H9 (cell line): ENCODE measurements around the gene TENM3. TPM values are rescaled to one million over a fixed set of nuclear protein-coding genes. Genes with fewer than 3 reads are reported as not detected.

Experiments
- DNase-seq: peaks from one replicate; pipeline ENCODE4 v3.0.0-alpha.2; 2017
- H2AFZ ChIP-seq: one replicate; pipeline ENCODE4 v1.6.1; 2013; ENCODE audit warnings: mild to moderate bottlenecking, low read length, control low read depth, moderate library complexity
- H2AK5ac ChIP-seq: 2 replicates; pipeline ENCODE4 v1.6.1; 2013; ENCODE audit warnings: low read length, control low read depth, mixed read lengths; ENCODE audit not compliant: insufficient read length
- H2BK120ac ChIP-seq: one replicate; pipeline ENCODE4 v1.6.1; 2013; ENCODE audit warnings: low read depth, mild to moderate bottlenecking, low read length, control low read depth, inconsistent platforms; ENCODE audit not compliant: poor library complexity, severe bottlenecking
- H2BK12ac ChIP-seq: 2 replicates; pipeline ENCODE4 v1.6.1; 2013; ENCODE audit warnings: low read length, control low read depth, mixed read lengths, low read depth; ENCODE audit not compliant: insufficient read length
- H2BK15ac ChIP-seq: 2 replicates; pipeline ENCODE4 v1.6.1; 2013; ENCODE audit warnings: low read depth, low read length, control low read depth
- H2BK20ac ChIP-seq: one replicate; pipeline ENCODE4 v1.6.1; 2013; ENCODE audit warnings: low read depth, mild to moderate bottlenecking, low read length, control low read depth, inconsistent platforms; ENCODE audit not compliant: poor library complexity, severe bottlenecking
- H2BK5ac ChIP-seq: 2 replicates; pipeline ENCODE4 v1.6.1; 2013; ENCODE audit warnings: low read length, control low read depth, mixed read lengths; ENCODE audit not compliant: insufficient read length
- H3K14ac ChIP-seq: 2 replicates; pipeline ENCODE4 v1.6.1; 2013; ENCODE audit warnings: low read length, control low read depth; ENCODE audit not compliant: insufficient read depth
- H3K18ac ChIP-seq: 2 replicates; pipeline ENCODE4 v1.6.1; 2013; ENCODE audit warnings: low read depth, mild to moderate bottlenecking, mixed read lengths, low read length, control low read depth; ENCODE audit not compliant: insufficient read length
- H3K23ac ChIP-seq: 2 replicates; pipeline ENCODE4 v1.6.1; 2013; ENCODE audit warnings: low read length, control low read depth, mixed read lengths, low read depth; ENCODE audit not compliant: insufficient read length
- H3K23me2 ChIP-seq: 2 replicates; pipeline ENCODE4 v1.6.1; 2013; ENCODE audit warnings: low read depth, mild to moderate bottlenecking, mixed read lengths, low read length, control low read depth; ENCODE audit not compliant: insufficient read length, poor library complexity, severe bottlenecking
- H3K27ac ChIP-seq: 2 replicates; pipeline ENCODE4 v1.5.1; 2013; ENCODE audit warnings: low read length, control low read depth, mixed read lengths, low read depth; ENCODE audit not compliant: insufficient read length
- H3K27me3 ChIP-seq: 2 replicates; pipeline ENCODE4 v1.6.1; 2013; ENCODE audit warnings: low read length, control low read depth, inconsistent platforms; ENCODE audit not compliant: insufficient read depth
- H3K4ac ChIP-seq: 2 replicates; pipeline ENCODE4 v1.6.1; 2013; ENCODE audit warnings: low read depth, mild to moderate bottlenecking, control low read depth, inconsistent platforms, low read length, moderate library complexity
- H3K4me1 ChIP-seq: 2 replicates; pipeline ENCODE4 v1.6.1; 2013; ENCODE audit warnings: low read length, control low read depth, inconsistent platforms; ENCODE audit not compliant: insufficient read depth
- H3K4me2 ChIP-seq: 2 replicates; pipeline ENCODE4 v1.6.1; 2013; ENCODE audit warnings: low read length, control low read depth, mixed read lengths; ENCODE audit not compliant: insufficient read length, insufficient read depth
- H3K56ac ChIP-seq: 2 replicates; pipeline ENCODE4 v1.6.1; 2013; ENCODE audit warnings: low read depth, mild to moderate bottlenecking, mixed read lengths, low read length, control low read depth; ENCODE audit not compliant: insufficient read length
- H3K79me1 ChIP-seq: 2 replicates; pipeline ENCODE4 v1.6.1; 2013; ENCODE audit warnings: low read depth, mild to moderate bottlenecking, moderate library complexity, low read length, control low read depth, inconsistent platforms; ENCODE audit not compliant: insufficient read depth, poor library complexity, severe bottlenecking
- H3K79me2 ChIP-seq: 2 replicates; pipeline ENCODE4 v1.6.1; 2013; ENCODE audit warnings: low read length, control low read depth, inconsistent platforms; ENCODE audit not compliant: insufficient read depth
- H3K9ac ChIP-seq: 2 replicates; pipeline ENCODE4 v1.6.1; 2013; ENCODE audit warnings: low read length, control low read depth, mixed read lengths; ENCODE audit not compliant: insufficient read length; ENCODE audit errors: extremely low read depth
- H3K9me3 ChIP-seq: one replicate; pipeline ENCODE4 v1.6.1; 2013; ENCODE audit warnings: low read depth, low read length, inconsistent platforms; ENCODE audit not compliant: control insufficient read depth
- H3T11ph ChIP-seq: one replicate; pipeline ENCODE4 v1.6.1; 2013; ENCODE audit warnings: mild to moderate bottlenecking, low read length, control low read depth, inconsistent platforms
- H4K20me1 ChIP-seq: one replicate; pipeline ENCODE4 v1.6.1; 2013; ENCODE audit not compliant: control insufficient read depth, insufficient read length, insufficient read depth
- H4K5ac ChIP-seq: 2 replicates; pipeline ENCODE4 v1.6.1; 2013; ENCODE audit warnings: low read depth, mild to moderate bottlenecking, mixed read lengths, low read length, control low read depth; ENCODE audit not compliant: insufficient read length
- H4K8ac ChIP-seq: replicated peaks from 2 replicates; pipeline ENCODE4 v1.6.1; 2013; ENCODE audit warnings: low read length, control low read depth, mixed read lengths, low read depth; ENCODE audit not compliant: insufficient read length
- H4K91ac ChIP-seq: 2 replicates; pipeline ENCODE4 v1.6.1; 2013; ENCODE audit warnings: low read depth, mild to moderate bottlenecking, moderate library complexity, mixed read lengths, low read length, control low read depth; ENCODE audit not compliant: insufficient read length
- H3K27ac Mint-ChIP-seq, 3 experiments: 2 replicates in 2 of 3; 3 replicates in 1 of 3; pipeline ENCODE4 v1.8.0; 2020 to 2021; ENCODE audit warnings: mixed read lengths in 3 of 3, mild to moderate bottlenecking in 1 of 3, moderate library complexity in 1 of 3
- H3K27me3 Mint-ChIP-seq: 2 replicates; pipeline ENCODE4 v1.8.0; 2021; ENCODE audit warnings: low read depth, mild to moderate bottlenecking, moderate library complexity, mixed read lengths
- H3K36me3 Mint-ChIP-seq, 3 experiments: 2 replicates in 2 of 3; 3 replicates in 1 of 3; pipeline ENCODE4 v1.8.0; 2020 to 2021; ENCODE audit warnings: low read depth in 3 of 3, mixed read lengths in 3 of 3; ENCODE audit not compliant: insufficient read depth in 1 of 3
- H3K4me1 Mint-ChIP-seq, 2 experiments: 2 replicates each; pipeline ENCODE4 v1.8.0; 2020; ENCODE audit warnings: mixed read lengths in 2 of 2
- H3K4me3 Mint-ChIP-seq, 2 experiments: 2 replicates in 1 of 2; 3 replicates in 1 of 2; pipeline ENCODE4 v1.8.0; 2020 to 2021; ENCODE audit warnings: mild to moderate bottlenecking in 2 of 2, mixed read lengths in 2 of 2, moderate library complexity in 1 of 2
- H3K9me3 Mint-ChIP-seq, 2 experiments: 2 replicates in 1 of 2; 3 replicates in 1 of 2; pipeline ENCODE4 v1.8.0; 2020; ENCODE audit warnings: mild to moderate bottlenecking in 2 of 2, mixed read lengths in 2 of 2, moderate library complexity in 1 of 2
- WGBS: extraction: QIAGEN DNeasy Blood & Tissue Kit; methylation state at CpG from one replicate; pipeline ENCODE4 v1.1.7; 2013; ENCODE audit warnings: missing lambda C conversion rate, low lambda C conversion rate, mixed read lengths; ENCODE audit not compliant: insufficient read length; ENCODE audit errors: extremely low coverage; 5-methylcytosine and 5-hydroxymethylcytosine counted together
- total RNA-seq: library from RNA; stranded (reverse); gene quantifications from 2 replicates; pipeline ENCODE4 v1.2.1, GENCODE V29; 2021
- TF ChIP-seq, protein P1 (sequence below): fragments of 200-600 bp; sonication (generic); conservative IDR thresholded peaks from 3 replicates; pipeline ENCODE4 v1.8.0; 2021; ENCODE audit warnings: antibody characterized with exemption, mild to moderate bottlenecking

The TENM3 gene
- total RNA-seq, 1 experiment from 2014 or later: 49.6 TPM

DNA sequence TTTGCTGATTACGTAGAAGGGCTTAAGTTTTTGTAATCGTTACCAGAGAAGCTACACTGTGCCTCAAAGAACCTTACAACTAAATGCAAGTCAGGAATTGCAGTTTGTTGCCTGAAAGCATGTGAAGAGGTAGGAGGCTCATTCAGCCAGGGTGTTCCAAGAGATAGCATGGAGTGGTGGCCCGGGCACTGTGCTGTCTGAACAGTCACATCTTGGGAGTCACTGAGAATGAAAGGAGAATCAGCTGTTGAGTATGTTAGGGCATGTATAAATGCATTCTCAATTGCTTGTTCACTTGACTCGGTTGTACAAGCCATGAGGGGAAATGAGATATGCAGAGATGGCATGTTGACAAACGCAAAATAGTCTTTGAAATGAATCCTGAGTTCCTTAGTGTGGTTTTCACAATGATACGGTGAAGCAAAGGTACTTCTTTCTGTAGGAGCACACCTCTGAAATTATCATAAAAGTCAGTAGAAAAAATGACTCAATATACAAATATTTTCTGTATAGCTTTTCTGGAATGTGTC, 513.0 kb downstream of the TENM3 start:
- H3K56ac ChIP-seq: no peak overlapping the region
- Mint-ChIP-seq H3K4me1 (peaks cover 19 to 20% of the 10 kb centered on the region in 2 experiments), H3K27me3 (no peaks in the 10 kb centered on the region), H3K27ac (no peak overlapping the region), H3K36me3 (peaks cover 26 to 37% (median 30%) of the 10 kb centered on the region in 3 experiments), H3K9me3 (no peaks in the 10 kb centered on the region), H3K4me3 (no peak overlapping the region)
- TF ChIP-seq, protein P1, sequence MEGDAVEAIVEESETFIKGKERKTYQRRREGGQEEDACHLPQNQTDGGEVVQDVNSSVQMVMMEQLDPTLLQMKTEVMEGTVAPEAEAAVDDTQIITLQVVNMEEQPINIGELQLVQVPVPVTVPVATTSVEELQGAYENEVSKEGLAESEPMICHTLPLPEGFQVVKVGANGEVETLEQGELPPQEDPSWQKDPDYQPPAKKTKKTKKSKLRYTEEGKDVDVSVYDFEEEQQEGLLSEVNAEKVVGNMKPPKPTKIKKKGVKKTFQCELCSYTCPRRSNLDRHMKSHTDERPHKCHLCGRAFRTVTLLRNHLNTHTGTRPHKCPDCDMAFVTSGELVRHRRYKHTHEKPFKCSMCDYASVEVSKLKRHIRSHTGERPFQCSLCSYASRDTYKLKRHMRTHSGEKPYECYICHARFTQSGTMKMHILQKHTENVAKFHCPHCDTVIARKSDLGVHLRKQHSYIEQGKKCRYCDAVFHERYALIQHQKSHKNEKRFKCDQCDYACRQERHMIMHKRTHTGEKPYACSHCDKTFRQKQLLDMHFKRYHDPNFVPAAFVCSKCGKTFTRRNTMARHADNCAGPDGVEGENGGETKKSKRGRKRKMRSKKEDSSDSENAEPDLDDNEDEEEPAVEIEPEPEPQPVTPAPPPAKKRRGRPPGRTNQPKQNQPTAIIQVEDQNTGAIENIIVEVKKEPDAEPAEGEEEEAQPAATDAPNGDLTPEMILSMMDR: no peak
- no peak overlapping the region for H4K5ac ChIP-seq
- WGBS: no CpG with 5 or more reads among the region's 6 CpGs
- no peaks in the 10 kb centered on the region for H3K79me1 ChIP-seq
- no peak overlapping the region for H4K8ac ChIP-seq
- H4K91ac ChIP-seq: no peak overlapping the region
- no peaks in the 10 kb centered on the region for H3K9me3 ChIP-seq
- no peak overlapping the region for H3K18ac ChIP-seq
- no peaks in the 10 kb centered on the region for H3K27me3 ChIP-seq
- no peaks in the 10 kb centered on the region for H3K23me2 ChIP-seq
- no peak overlapping the region for H3T11ph ChIP-seq
- no peak overlapping the region for H2BK12ac ChIP-seq
- DNase-seq: no peak
- no peak overlapping the region for H2BK5ac ChIP-seq
- no peak overlapping the region for H2BK20ac ChIP-seq
- no peak overlapping the region for H3K4ac ChIP-seq
- H3K27ac ChIP-seq: no peak overlapping the region
- H3K23ac ChIP-seq: no peak overlapping the region
- no peak overlapping the region for H2BK120ac ChIP-seq
- no peak overlapping the region for H3K9ac ChIP-seq
- no peak overlapping the region for H2AK5ac ChIP-seq
- H3K4me1 ChIP-seq: peaks cover 4% of the 10 kb centered on the region; the same call in 1 of the 2 replicates
- H2BK15ac ChIP-seq: no peak overlapping the region
- H3K4me2 ChIP-seq: no peak overlapping the region
- no peak overlapping the region for H2AFZ ChIP-seq
- no peaks in the 10 kb centered on the region for H4K20me1 ChIP-seq
- no peaks in the 10 kb centered on the region for H3K79me2 ChIP-seq
- H3K14ac ChIP-seq: no peak overlapping the region
